ENCODE results near the gene NAB1. TPM values are rescaled to one million over a fixed set of nuclear protein-coding genes. Genes with fewer than 3 reads are reported as not detected.

Gene NAB1
- polyA plus RNA-seq, 1 donor = 75.5 TPM

DNA sequence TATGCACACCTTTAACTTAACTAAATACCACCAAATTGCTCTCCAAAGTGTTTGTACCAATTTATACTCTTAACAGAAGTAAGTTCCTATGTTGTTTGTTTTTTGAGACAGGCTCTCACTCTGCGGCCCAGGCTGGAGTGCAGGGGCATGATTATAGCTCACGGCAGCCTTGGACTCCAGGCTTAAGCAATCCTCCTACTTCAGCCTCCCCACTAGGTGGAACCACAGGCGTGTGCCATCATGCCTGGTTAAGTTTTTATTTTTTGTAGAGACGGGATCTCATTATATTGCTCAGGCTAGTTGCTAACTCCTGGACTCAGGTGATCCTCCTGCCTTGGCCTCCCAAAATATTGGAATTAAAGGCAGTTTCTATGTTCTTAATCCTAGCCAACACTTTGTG lies 13.1 kb upstream of the NAB1 start:
- no peak for DNase-seq

GRCh38 chr2:190636361-190636760 lies 12.5 kb upstream of the NAB1 start:
- DNase-seq = no peak

- no peak for DNase-seq
Observed at GRCh38 chr2:190637281-190637734, 11.6 kb upstream of the NAB1 start.

DNA sequence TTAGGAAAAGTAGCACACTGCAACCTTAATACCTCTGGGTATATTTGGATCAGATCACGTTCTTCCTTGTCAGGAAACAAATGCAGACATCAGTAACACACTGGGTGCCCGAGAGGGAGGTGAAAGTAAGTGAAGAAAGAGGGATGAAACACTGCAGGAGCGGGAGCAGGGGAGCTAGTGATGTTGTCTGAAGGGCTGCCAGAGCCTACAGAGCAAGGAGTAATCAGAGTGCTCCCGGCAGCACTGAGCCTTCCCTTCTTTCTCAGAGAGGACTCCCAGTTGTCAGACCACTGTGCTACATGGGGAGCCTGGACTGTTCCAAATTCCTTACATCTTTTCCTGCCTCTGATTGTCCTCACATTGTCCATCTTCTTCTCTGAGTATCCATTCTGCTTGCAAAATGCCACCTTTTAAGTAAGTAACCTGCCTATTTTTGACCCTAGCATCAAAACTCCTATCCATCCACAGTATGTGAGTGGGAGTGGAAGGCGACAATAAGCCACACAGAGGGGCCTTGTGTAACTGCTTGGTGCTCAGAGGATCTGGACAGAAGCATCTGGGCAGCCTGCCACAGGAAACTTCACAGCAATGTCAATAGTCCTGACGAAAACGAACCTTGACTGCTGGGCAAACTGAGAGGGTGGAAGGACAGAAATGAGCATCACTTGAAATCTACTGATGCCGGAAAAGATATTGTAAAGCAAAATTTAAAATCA lies 10.8 kb upstream of the NAB1 start:
- no peak for DNase-seq

- DNase-seq = no peak
Observed at GRCh38 chr2:190640117-190640516, 8.8 kb upstream of the NAB1 start.

DNA sequence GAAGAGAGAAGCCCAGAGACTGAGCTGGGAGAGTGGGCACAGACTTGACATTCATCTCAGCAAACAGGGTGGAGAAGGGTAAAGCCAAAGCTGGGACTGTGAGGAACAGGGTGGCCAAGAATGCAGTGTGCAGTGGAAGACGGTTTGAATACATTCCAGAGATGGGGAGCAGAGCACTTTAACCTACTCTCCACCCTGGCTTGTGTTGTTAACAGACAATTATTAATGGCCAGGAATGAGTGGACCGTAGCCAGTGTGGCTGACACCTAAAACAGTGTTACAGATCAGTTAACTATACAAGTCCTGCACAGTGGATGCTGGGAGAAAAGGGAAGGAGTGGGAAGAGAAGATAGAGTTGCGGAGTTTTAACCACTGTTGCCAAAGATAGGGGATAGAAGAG lies 7.4 kb upstream of the NAB1 start:
- no peak for DNase-seq

- no peak for DNase-seq
Observed at GRCh38 chr2:190646780-190647522, 1.9 kb upstream of the NAB1 start.

GRCh38 chr2:190648289-190649034 lies 421 bp upstream of the NAB1 start:
- DNase-seq = peak; percentile 79

- DNase-seq = no peak
Observed at GRCh38 chr2:190649798-190650390, 1.0 kb downstream of the NAB1 start.

- DNase-seq = no peak
Observed at GRCh38 chr2:190651413-190651812, 2.5 kb downstream of the NAB1 start.

DNA sequence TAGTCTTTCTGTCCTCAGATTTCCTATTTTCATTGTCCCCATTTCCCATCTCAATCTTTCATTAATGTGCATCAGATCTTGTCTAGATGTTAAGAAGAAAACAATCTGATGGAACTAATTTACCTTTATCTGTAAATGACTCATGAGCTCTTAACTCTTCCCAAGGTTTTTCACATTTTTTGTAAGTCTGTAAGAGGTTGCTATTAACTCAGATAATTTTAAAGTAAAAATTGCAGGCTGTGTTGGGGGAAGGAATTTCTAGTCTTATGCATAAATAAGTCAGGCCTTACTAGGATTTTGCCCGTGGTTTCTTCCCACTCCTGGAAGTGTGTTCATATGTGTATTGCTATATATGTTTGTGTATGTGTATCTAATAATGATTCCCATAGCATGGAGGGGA lies 4.3 kb downstream of the NAB1 start:
- DNase-seq = no peak

GRCh38 chr2:190653931-190654330 lies 5.0 kb downstream of the NAB1 start:
- DNase-seq = no peak

DNA sequence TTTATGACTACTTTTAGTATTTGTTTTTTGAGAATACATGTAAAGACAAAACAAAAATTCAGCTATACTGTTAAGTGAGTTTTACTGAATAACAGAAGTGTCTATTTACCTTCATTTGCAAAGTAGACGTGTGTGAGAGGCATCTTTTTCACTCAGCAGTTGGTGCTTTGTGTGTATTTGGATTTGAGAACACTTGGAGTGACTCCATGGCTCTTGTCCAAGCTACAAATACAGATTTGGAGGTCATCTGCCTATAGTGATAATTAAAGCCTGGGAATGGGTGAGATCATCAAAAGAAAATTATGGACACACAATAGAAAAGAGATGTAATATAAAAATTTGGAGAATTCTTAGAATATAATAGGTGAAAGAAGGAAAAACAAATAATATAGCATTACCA lies 6.2 kb downstream of the NAB1 start:
- no peak for DNase-seq

- DNase-seq = no peak
Observed at GRCh38 chr2:190655570-190655969, 6.7 kb downstream of the NAB1 start.

DNA sequence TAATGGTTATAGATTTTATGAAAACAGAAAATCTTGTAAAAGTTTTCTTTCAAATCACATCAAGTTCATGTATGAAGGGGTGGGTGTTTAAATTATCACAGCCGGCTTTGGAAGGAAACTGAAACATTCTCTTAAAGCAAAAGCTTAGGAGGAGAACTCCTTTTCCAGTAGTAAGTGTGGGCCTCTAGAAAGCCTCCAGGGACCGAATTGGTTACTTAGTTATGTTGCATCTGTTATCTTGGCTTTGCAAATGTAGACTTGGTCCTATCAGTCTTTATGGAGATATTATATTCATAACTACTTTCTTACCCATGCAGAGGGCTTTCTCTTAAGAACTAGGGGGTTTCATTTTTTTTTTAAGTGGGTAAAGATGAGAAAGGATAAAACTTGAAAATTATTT lies 7.4 kb downstream of the NAB1 start:
- DNase-seq = no peak

DNA sequence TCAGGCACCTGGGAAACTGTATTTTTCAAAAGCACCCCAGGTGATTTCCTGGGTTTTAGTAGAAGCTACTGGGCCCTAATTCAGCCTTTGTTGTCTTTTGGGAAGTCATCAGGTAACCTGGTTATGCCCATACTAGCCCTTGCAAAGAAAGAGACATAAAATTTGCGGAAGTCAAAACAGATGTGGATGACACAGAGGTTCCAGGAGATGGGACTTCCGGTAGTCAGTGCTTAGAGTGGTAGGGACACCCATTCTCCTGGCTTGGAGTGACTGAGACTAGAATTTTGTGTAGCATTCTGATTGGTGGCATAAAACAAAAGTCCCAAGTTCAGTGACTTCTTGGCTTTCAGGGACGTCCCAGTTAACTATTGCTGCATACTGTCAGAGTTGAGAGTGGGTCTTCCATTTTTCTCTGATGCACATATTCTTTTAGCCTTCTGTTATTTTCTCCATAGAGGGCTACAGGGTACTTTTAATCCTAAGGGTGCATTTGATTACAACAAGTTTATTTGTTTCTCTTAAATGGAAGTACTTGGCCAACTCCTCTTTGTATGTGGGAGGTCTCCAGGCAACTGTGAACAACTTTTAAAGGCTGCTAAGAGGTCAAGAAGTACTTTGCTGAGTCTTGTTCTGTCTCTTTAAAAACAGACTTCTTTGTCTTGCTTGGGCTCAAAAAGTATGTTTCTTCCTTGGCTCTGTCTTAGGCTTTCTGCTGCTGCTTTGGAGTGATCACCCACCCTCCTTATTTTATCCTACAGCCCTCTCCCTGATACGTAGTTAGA lies 8.8 kb downstream of the NAB1 start:
- no peak for DNase-seq

- no peak for DNase-seq
Observed at GRCh38 chr2:190659553-190659952, 10.7 kb downstream of the NAB1 start.

DNA sequence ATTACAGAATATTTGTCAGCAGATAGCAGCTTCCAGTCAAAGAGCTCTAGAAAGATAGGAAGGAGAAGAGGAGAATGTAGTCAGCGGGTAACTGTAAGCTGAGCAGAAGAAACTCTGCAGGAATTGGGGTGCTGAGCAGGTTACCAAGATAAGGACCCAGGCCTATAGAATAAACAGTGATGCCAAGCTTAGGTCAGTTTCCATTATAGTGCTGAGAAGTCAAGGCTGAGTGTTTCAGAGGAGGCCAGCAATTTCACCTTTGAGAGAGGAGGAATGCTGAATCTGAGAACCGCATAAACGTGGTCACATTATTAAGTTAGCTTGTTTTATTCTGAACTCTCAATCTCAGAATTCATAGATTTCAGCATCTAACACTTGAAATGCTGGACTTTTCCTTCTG lies 13.9 kb downstream of the NAB1 start:
- no peak for DNase-seq

GRCh38 chr2:190663348-190663747 lies 14.5 kb downstream of the NAB1 start:
- DNase-seq = no peak

DNA sequence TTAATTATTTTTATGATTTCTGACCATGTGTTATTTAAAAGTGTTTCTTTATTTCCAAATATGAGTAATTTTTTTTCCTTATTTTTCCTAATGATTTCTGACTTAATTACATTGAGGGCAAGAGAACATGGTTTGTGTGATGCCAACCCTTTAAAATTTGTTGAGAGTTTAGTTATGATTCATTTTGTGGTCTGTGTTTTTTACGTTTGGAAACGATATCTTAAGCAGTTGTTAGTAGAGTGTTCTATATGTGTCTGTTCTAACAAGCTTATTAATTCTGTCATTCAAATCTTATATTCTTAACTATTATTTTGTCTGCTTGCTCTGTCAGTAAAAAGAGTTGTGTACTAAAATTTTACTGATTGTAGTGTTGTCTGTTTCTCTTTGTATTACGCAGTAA lies 15.0 kb downstream of the NAB1 start:
- DNase-seq = no peak

DNA sequence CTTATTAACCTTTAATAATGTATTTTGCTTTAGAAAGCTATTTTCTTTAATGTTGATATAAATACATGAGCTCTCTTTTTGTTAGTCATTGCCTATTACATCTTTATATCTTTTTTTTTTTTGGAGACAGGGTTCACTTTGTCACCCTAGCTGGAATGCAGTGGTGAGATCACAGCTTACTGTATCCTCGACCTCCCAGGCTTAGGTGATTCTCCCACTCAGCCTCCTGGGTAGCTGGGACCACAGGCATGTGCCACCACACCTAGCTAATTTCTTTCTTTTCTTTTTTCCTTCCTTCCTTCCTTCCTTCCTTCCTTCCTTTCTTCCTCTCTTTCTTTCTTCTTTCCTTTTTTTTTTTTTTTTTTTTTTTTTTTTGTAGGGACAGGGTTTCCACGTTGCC lies 15.4 kb downstream of the NAB1 start:
- no peak for DNase-seq

- no peak for DNase-seq
Observed at GRCh38 chr2:190666895-190667294, 18.0 kb downstream of the NAB1 start.
